CD4-positive, alpha-beta memory T cell (primary cell): Measurements from ENCODE around the gene PRKAG3. TPM values are rescaled to one million over a fixed set of nuclear protein-coding genes. Genes with fewer than 3 reads are reported as not detected.

ENCODE experiments used
- CTCF ChIA-PET: fragments of 350-600 bp; sonication (Branson Sonifier 250); formaldehyde crosslinking; loops from one replicate; lab custom pipeline; 2021; ENCODE audit warnings: inconsistent platforms; ENCODE audit not compliant: partially characterized antibody; lab: Charles Lee
- POLR2A ChIA-PET: fragments of 350-600 bp; sonication (Branson Sonifier 250); formaldehyde crosslinking; loops from one replicate; lab custom pipeline; 2021; ENCODE audit not compliant: partially characterized antibody; lab: Charles Lee
- DNase-seq, 5 donors: peaks; one replicate each; pipeline versions ENCODE4 v3.0.0 to v3.0.0-alpha.2; 2020 to 2022; ENCODE audit warnings: mixed read lengths in 1 of 5
- H3K27ac ChIP-seq: one replicate; pipeline ENCODE4 v1.7.0; 2013; ENCODE audit warnings: low read depth, low read length
- H3K27me3 ChIP-seq: 2 replicates; pipeline ENCODE4 v1.7.0; 2013; ENCODE audit warnings: mild to moderate bottlenecking, low read length, moderate library complexity; ENCODE audit not compliant: insufficient read depth
- H3K36me3 ChIP-seq: 2 replicates; pipeline ENCODE4 v1.7.0; 2013; ENCODE audit warnings: mild to moderate bottlenecking, low read length, moderate library complexity; ENCODE audit not compliant: insufficient read depth
- H3K4me1 ChIP-seq: 2 replicates; pipeline ENCODE4 v1.7.0; 2013; ENCODE audit warnings: mild to moderate bottlenecking, low read length, moderate library complexity; ENCODE audit not compliant: insufficient read depth
- H3K4me3 ChIP-seq, 2 donors: one replicate each; pipeline ENCODE4 v1.7.0; 2013; ENCODE audit warnings: low read length in 2 of 2, mild to moderate bottlenecking in 1 of 2
- H3K9me3 ChIP-seq, 2 donors: one replicate each; pipeline ENCODE4 v1.7.0; 2013; ENCODE audit warnings: low read length in 2 of 2, control low read depth in 1 of 2; ENCODE audit not compliant: control insufficient read depth in 1 of 2
- H3K27ac Mint-ChIP-seq, 7 donors: one replicate each; pipeline ENCODE4 v1.8.0; 2020 to 2021; ENCODE audit warnings: mixed read lengths in 7 of 7, mild to moderate bottlenecking in 6 of 7, inconsistent platforms in 3 of 7, moderate library complexity in 3 of 7
- H3K27me3 Mint-ChIP-seq, 2 donors: one replicate each; pipeline ENCODE4 v1.8.0; 2020 to 2021; ENCODE audit warnings: mixed read lengths in 2 of 2
- H3K36me3 Mint-ChIP-seq, 2 donors: one replicate each; pipeline ENCODE4 v1.8.0; 2020 to 2021; ENCODE audit warnings: mixed read lengths in 2 of 2, inconsistent platforms in 1 of 2, mild to moderate bottlenecking in 1 of 2
- H3K4me1 Mint-ChIP-seq, 4 donors: one replicate each; pipeline ENCODE4 v1.8.0; 2020 to 2021; ENCODE audit warnings: mixed read lengths in 4 of 4, mild to moderate bottlenecking in 1 of 4
- H3K4me3 Mint-ChIP-seq, 8 donors: one replicate each; pipeline ENCODE4 v1.8.0; 2020 to 2021; ENCODE audit warnings: mixed read lengths in 8 of 8, mild to moderate bottlenecking in 7 of 8, moderate library complexity in 6 of 8, inconsistent platforms in 3 of 8
- H3K9me3 Mint-ChIP-seq, 8 donors: one replicate each; pipeline ENCODE4 v1.8.0; 2020 to 2021; ENCODE audit warnings: mixed read lengths in 8 of 8, mild to moderate bottlenecking in 5 of 8, inconsistent platforms in 3 of 8, moderate library complexity in 1 of 8
- intact Hi-C: fragments of 100-400 bp; cut with micrococcal nuclease; formaldehyde crosslinking; loops from one replicate; pipeline ENCODE4 v1.15.1; 2023
- polyA plus RNA-seq, 2 donors: library from polyadenylated mRNA; unstranded; fragments of 300-500 nt; fragmentation: Illumina TruSeq; gene quantifications; one replicate each; pipeline ENCODE4 v1.2.3, GENCODE V29; 2021
- total RNA-seq, 2 experiments: library from RNA; stranded (reverse); gene quantifications; one replicate each; pipeline ENCODE4 v1.2.3, GENCODE V29; 2021

The PRKAG3 gene
- total and polyA plus RNA-seq, 4 experiments from 2014 or later, result not detected

DNA sequence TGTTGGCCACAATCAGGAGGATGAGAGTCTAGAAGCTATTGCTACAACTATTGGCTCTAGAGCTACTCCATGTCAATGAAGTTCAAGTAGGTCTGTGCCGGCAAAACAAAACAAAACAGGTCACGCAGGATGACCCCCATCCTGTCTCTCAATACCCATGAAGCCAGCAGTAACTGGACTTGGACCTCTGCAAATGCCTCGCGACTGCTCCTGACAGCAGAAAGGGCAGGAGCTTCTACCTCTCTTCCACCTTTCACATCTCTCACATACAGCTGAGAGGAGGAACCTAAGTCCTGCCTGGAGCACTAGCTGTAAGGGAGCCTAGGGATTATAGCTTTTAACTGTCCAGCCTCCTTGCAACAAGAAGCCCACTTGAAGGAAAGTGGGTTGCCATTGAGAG lies 16.0 kb downstream of the PRKAG3 start:
- H3K4me3 ChIP-seq, result no peak overlapping the region
- peaks cover 11 to 14% of the 10 kb centered on the region in 2 donors for H3K27me3 Mint-ChIP-seq
- H3K9me3 ChIP-seq, result no peaks in the 10 kb centered on the region
- POLR2A ChIA-PET, result no interaction called here
- no peaks in the 10 kb centered on the region for H3K4me1 Mint-ChIP-seq
- CTCF ChIA-PET, result no interaction called here
- no peaks in the 10 kb centered on the region for H3K36me3 Mint-ChIP-seq
- H3K4me1 ChIP-seq, result no peaks in the 10 kb centered on the region
- no peaks in the 10 kb centered on the region for H3K9me3 Mint-ChIP-seq
- H3K4me3 Mint-ChIP-seq, result no peak overlapping the region
- no peaks in the 10 kb centered on the region for H3K36me3 ChIP-seq
- H3K27me3 ChIP-seq, result no peaks in the 10 kb centered on the region
- H3K27ac ChIP-seq, result no peak overlapping the region
- intact Hi-C loops, result no loop called here
- no peak overlapping the region for H3K27ac Mint-ChIP-seq
- DNase-seq, result no peak

GRCh38 chr2:218815244-218815637 lies 16.4 kb downstream of the PRKAG3 start:
- Histone ChIP-seq H3K4me1 (no peaks in the 10 kb centered on the region), H3K36me3 (no peaks in the 10 kb centered on the region), H3K4me3 (no peak overlapping the region), H3K27ac (no peak overlapping the region), H3K9me3 (no peaks in the 10 kb centered on the region), H3K27me3 (no peaks in the 10 kb centered on the region)
- no peak overlapping the region for H3K4me3 Mint-ChIP-seq
- no peak for DNase-seq
- H3K4me1 Mint-ChIP-seq, result no peaks in the 10 kb centered on the region
- no peaks in the 10 kb centered on the region for H3K36me3 Mint-ChIP-seq
- intact Hi-C loops, result no loop called here
- no peak overlapping the region for H3K27ac Mint-ChIP-seq
- CTCF ChIA-PET, result no interaction called here
- peaks cover 9 to 12% of the 10 kb centered on the region in 2 donors for H3K27me3 Mint-ChIP-seq
- POLR2A ChIA-PET, result no interaction called here
- H3K9me3 Mint-ChIP-seq, result no peaks in the 10 kb centered on the region

- Mint-ChIP-seq H3K4me3 (no peak overlapping the region), H3K36me3 (no peaks in the 10 kb centered on the region), H3K4me1 (no peaks in the 10 kb centered on the region), H3K27ac (no peak overlapping the region), H3K9me3 (no peaks in the 10 kb centered on the region), H3K27me3 (peaks cover 10 to 12% of the 10 kb centered on the region in 2 donors)
- ChIA-PET CTCF (no interaction called here), POLR2A (no interaction called here)
- Histone ChIP-seq H3K9me3 (no peaks in the 10 kb centered on the region), H3K27me3 (no peaks in the 10 kb centered on the region), H3K4me1 (no peaks in the 10 kb centered on the region), H3K36me3 (no peaks in the 10 kb centered on the region), H3K27ac (no peak overlapping the region), H3K4me3 (no peak overlapping the region)
- no peak for DNase-seq
- intact Hi-C loops, result no loop called here
Observed at GRCh38 chr2:218814540-218815243, 16.9 kb downstream of the PRKAG3 start.

GRCh38 chr2:218813771-218814460 lies 17.7 kb downstream of the PRKAG3 start:
- Mint-ChIP-seq H3K27ac (peak overlapping the region in 1 of 7 donors; percentile 19), H3K27me3 (peaks cover 14 to 17% of the 10 kb centered on the region in 2 donors), H3K9me3 (no peaks in the 10 kb centered on the region), H3K4me3 (no peak overlapping the region), H3K36me3 (no peaks in the 10 kb centered on the region), H3K4me1 (no peaks in the 10 kb centered on the region)
- H3K27me3 ChIP-seq, result no peaks in the 10 kb centered on the region
- POLR2A ChIA-PET, result no interaction called here
- CTCF ChIA-PET, result no interaction called here
- no peaks in the 10 kb centered on the region for H3K4me1 ChIP-seq
- no peak overlapping the region for H3K27ac ChIP-seq
- intact Hi-C loops, result no loop called here
- H3K4me3 ChIP-seq, result no peak overlapping the region
- H3K36me3 ChIP-seq, result no peaks in the 10 kb centered on the region
- no peaks in the 10 kb centered on the region for H3K9me3 ChIP-seq
- no peak for DNase-seq

DNA sequence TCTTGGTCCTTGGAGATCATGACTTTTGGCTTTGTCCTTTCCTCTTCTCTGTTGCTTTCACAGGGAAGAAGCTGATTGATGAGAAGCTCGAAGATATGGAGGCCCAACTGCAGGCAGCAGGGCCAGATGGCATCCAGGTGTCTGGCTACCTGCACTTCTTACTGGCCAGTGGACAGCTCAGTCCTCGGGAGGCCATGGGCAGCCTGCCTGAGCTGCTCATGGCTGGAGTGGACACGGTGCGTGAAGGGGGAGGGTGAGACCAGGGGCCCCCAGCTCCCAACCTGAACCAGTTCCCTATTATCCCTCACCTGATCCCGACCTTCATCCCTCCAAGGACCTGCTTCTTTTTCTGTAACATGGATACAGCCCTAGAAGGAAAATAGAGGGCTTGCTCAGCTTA lies 18.7 kb downstream of the PRKAG3 start:
- Mint-ChIP-seq H3K9me3 (no peaks in the 10 kb centered on the region), H3K4me1 (no peaks in the 10 kb centered on the region), H3K27ac (no peak overlapping the region), H3K36me3 (no peaks in the 10 kb centered on the region), H3K4me3 (no peak overlapping the region), H3K27me3 (peaks cover 13 to 19% of the 10 kb centered on the region in 2 donors)
- H3K27me3 ChIP-seq, result peaks cover 7% of the 10 kb centered on the region
- H3K36me3 ChIP-seq, result no peaks in the 10 kb centered on the region
- no peaks in the 10 kb centered on the region for H3K4me1 ChIP-seq
- intact Hi-C loops, result no loop called here
- no peaks in the 10 kb centered on the region for H3K9me3 ChIP-seq
- ChIA-PET CTCF (no interaction called here), POLR2A (no interaction called here)
- H3K27ac ChIP-seq, result no peak overlapping the region
- DNase-seq, result no peak
- H3K4me3 ChIP-seq, result no peak overlapping the region

DNA sequence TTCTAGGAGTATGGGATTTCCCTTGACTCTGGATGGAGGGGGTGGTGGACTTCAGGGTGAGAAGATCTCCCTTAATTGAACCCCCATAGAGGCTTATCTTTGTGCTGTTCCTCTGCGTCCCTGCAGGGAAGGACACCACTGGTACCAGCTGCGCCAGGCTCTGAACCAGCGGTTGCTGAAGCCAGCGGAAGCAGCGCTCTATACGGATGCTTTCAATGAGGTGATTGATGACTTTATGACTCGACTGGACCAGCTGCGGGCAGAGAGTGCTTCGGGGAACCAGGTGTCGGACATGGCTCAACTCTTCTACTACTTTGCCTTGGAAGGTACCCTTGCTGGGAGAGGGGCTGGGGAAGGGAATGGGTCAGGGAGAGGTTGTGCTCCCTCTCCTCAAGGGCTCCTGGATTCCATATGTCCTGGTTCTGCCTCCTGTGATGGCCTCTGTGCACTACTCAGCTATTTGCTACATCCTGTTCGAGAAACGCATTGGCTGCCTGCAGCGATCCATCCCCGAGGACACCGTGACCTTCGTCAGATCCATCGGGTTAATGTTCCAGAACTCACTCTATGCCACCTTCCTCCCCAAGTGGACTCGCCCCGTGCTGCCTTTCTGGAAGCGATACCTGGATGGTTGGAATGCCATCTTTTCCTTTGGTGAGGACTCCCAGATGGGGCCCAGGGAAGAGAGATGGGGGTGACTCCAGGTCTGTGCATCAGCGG lies 19.3 kb downstream of the PRKAG3 start:
- Histone ChIP-seq H3K9me3 (no peaks in the 10 kb centered on the region), H3K36me3 (no peaks in the 10 kb centered on the region), H3K4me1 (no peaks in the 10 kb centered on the region), H3K4me3 (no peak overlapping the region), H3K27me3 (peaks cover 8% of the 10 kb centered on the region), H3K27ac (no peak overlapping the region)
- H3K4me3 Mint-ChIP-seq, result no peak overlapping the region
- H3K27ac Mint-ChIP-seq, result no peak overlapping the region
- no peaks in the 10 kb centered on the region for H3K9me3 Mint-ChIP-seq
- intact Hi-C loops, result no loop called here
- no peak for DNase-seq
- H3K27me3 Mint-ChIP-seq, result peaks cover 13 to 21% of the 10 kb centered on the region in 2 donors
- ChIA-PET POLR2A (no interaction called here), CTCF (no interaction called here)
- H3K4me1 Mint-ChIP-seq, result no peaks in the 10 kb centered on the region
- H3K36me3 Mint-ChIP-seq, result no peaks in the 10 kb centered on the region

- no peak overlapping the region for H3K4me3 ChIP-seq
- no peaks in the 10 kb centered on the region for H3K9me3 Mint-ChIP-seq
- no peak for DNase-seq
- no peaks in the 10 kb centered on the region for H3K9me3 ChIP-seq
- peaks cover 10% of the 10 kb centered on the region for H3K27me3 ChIP-seq
- ChIA-PET CTCF (no interaction called here), POLR2A (no interaction called here)
- no peaks in the 10 kb centered on the region for H3K36me3 Mint-ChIP-seq
- no peaks in the 10 kb centered on the region for H3K4me1 ChIP-seq
- H3K4me1 Mint-ChIP-seq, result no peaks in the 10 kb centered on the region
- H3K4me3 Mint-ChIP-seq, result no peak overlapping the region
- H3K27ac Mint-ChIP-seq, result no peak overlapping the region
- intact Hi-C loops, result no loop called here
- H3K36me3 ChIP-seq, result no peaks in the 10 kb centered on the region
- peaks cover 16 to 26% of the 10 kb centered on the region in 2 donors for H3K27me3 Mint-ChIP-seq
- no peak overlapping the region for H3K27ac ChIP-seq
Observed at GRCh38 chr2:218811382-218811781, 20.2 kb downstream of the PRKAG3 start.
